Tibial nerve (tissue), 4 donors: ENCODE data around the gene UGT1A1.

Source experiments
- EP300 ChIP-seq, 2 donors: sonication (generic); formaldehyde crosslinking; IDR thresholded peaks; one replicate each; pipeline ENCODE4 v1.6.1; 2017; ENCODE audit warnings: antibody characterized with exemption in 2 of 2, mild to moderate bottlenecking in 1 of 2
- POLR2A ChIP-seq, 2 donors: fragments of 450-650 bp; IDR thresholded peaks; one replicate each; pipeline ENCODE4 v1.6.1; 2017; ENCODE audit warnings: antibody characterized with exemption in 2 of 2, mild to moderate bottlenecking in 2 of 2, moderate library complexity in 2 of 2
- TF ChIP-seq, protein P1 (sequence below), 5 experiments: fragments of 200-600 bp in 3 of 5; fragments of 450-650 bp in 2 of 5; sonication (generic) in 3 of 5; IDR thresholded peaks; one replicate each; pipeline ENCODE4 v1.5.1; 2016 to 2019; ENCODE audit warnings: antibody characterized with exemption in 5 of 5, mild to moderate bottlenecking in 3 of 5, moderate library complexity in 2 of 5

DNA sequence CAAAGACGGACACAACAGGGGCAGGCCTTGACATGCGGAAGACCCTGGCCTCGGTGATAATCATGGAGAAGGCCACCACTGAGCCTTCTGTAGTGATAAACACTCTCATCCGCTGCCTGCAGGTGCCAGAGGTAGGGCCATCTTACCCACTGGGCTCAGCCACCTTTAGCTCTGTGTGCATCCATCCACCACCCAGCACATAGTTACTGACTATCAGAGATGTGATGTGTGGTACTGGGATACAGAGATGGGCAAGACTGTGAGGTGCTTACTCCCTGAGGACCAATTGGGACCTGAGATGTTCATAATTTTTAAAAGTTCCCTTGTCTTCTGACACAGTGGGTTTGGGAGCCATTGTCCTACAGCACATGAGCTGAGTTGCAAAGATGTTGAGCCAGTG is 19.7 kb downstream of the UGT1A1 start:
- TF ChIP-seq, protein P1, sequence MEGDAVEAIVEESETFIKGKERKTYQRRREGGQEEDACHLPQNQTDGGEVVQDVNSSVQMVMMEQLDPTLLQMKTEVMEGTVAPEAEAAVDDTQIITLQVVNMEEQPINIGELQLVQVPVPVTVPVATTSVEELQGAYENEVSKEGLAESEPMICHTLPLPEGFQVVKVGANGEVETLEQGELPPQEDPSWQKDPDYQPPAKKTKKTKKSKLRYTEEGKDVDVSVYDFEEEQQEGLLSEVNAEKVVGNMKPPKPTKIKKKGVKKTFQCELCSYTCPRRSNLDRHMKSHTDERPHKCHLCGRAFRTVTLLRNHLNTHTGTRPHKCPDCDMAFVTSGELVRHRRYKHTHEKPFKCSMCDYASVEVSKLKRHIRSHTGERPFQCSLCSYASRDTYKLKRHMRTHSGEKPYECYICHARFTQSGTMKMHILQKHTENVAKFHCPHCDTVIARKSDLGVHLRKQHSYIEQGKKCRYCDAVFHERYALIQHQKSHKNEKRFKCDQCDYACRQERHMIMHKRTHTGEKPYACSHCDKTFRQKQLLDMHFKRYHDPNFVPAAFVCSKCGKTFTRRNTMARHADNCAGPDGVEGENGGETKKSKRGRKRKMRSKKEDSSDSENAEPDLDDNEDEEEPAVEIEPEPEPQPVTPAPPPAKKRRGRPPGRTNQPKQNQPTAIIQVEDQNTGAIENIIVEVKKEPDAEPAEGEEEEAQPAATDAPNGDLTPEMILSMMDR (IDR thresholded peaks at IDR 0.05), result no peak
- no peak for TF ChIP-seq EP300 (IDR thresholded peaks at IDR 0.05)
- TF ChIP-seq POLR2A (IDR thresholded peaks at IDR 0.05), result no peak
